ENCODE measurements around the gene TMA16. TPM values are rescaled to one million over a fixed set of nuclear protein-coding genes. Genes with fewer than 3 reads are reported as not detected.
A peak's percentile ranks its signal among the peaks of the same experiment; 100 is the strongest.

TMA16 gene
- total RNA-seq, 3 donors from 2014 or later (not counting 1 experiment from before 2014, with no cell fraction given), result 8.1 to 10.7 (median 9.1) TPM

DNA sequence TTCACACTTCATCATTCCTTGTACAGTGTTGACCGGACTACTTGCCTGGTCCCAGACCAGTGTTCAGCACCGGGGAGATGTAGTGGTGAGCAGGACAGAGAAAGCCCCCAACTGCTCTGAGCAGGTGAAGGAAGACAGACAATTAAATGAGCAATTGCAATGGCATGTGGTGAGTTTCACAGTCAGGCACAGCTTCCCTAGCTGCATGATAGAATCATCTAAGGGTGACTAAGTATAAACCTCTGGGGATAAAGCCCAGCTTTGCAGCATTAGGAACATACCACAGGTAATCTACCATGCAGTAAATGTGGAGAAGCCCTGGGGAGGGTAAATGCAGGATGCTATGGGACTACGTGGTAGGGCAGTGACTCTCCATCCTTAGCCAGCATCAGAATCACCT is 47.8 kb downstream of the TMA16 start:
- H3K27ac Mint-ChIP-seq, result no peak overlapping the region
- H3K4me1 Mint-ChIP-seq, result peaks cover 0 to 5% of the 10 kb centered on the region in 2 donors
- no peaks in the 10 kb centered on the region for H3K36me3 Mint-ChIP-seq
- DNase-seq (no peak), ATAC-seq (no peak)
- H3K36me3 ChIP-seq (ENCODE audit: control insufficient read depth, insufficient read depth, low read length), result no peaks in the 10 kb centered on the region
- intact Hi-C loops (cut with micrococcal nuclease), result loop anchor here (10.0 kb wide), 1 partner anchor 1047 kb away; no protein-coding TSS in a partner anchor
- H3K4me3 Mint-ChIP-seq, result no peak overlapping the region
- no peaks in the 10 kb centered on the region for H3K4me1 ChIP-seq (ENCODE audit: control insufficient read depth, insufficient read depth, low read length)
- H3K27me3 ChIP-seq (ENCODE audit: control insufficient read depth, insufficient read depth, low read length), result no peaks in the 10 kb centered on the region
- no peaks in the 10 kb centered on the region for H3K9me3 Mint-ChIP-seq
- no peaks in the 10 kb centered on the region for H3K27me3 Mint-ChIP-seq (ENCODE audit: low read depth in 2 of 2)
- WGBS (ENCODE audit: insufficient coverage), result 94% methylated on average over 3 of the region's 3 CpGs
- no peaks in the 10 kb centered on the region for H3K9me3 ChIP-seq (ENCODE audit: control insufficient read depth, insufficient read depth, low read length)
- TF ChIP-seq, protein P1, sequence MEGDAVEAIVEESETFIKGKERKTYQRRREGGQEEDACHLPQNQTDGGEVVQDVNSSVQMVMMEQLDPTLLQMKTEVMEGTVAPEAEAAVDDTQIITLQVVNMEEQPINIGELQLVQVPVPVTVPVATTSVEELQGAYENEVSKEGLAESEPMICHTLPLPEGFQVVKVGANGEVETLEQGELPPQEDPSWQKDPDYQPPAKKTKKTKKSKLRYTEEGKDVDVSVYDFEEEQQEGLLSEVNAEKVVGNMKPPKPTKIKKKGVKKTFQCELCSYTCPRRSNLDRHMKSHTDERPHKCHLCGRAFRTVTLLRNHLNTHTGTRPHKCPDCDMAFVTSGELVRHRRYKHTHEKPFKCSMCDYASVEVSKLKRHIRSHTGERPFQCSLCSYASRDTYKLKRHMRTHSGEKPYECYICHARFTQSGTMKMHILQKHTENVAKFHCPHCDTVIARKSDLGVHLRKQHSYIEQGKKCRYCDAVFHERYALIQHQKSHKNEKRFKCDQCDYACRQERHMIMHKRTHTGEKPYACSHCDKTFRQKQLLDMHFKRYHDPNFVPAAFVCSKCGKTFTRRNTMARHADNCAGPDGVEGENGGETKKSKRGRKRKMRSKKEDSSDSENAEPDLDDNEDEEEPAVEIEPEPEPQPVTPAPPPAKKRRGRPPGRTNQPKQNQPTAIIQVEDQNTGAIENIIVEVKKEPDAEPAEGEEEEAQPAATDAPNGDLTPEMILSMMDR (IDR thresholded peaks at IDR 0.05), result no peak
- no peak overlapping the region for H3K4me3 ChIP-seq (ENCODE audit: low read length)
- H3K27ac ChIP-seq (ENCODE audit: low read length), result no peak overlapping the region

DNA sequence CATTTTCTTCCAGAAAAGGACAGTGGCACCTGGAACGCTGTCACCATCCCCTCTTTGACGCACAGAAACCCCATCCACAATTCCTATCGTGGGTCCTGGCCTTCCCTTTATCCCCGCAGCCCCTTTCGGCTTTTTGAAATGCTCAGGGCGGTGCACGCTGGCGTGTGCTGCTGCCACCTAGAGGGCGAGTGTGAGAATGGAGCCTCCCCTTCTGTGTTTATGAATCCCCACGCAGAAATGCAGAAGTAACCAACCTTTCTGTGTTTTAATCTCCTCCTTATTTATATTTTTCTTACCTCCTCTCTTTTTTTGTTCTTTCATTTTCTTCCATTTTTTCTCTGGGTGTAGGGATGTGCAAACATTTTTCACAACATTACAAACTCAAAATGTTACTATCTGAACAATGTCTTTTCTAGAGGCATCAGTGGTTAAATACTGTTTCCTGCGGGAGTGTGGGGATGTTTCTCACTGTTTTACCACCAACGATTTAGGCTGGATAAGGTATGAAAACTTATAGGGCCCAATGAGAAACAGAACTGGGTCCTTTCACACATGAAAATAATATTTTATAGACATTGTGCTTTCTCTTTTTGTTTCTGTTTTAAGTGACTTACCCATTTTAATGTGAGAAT is 50.0 kb downstream of the TMA16 start:
- 2% methylated on average over 11 of the region's 12 CpGs for WGBS (ENCODE audit: insufficient coverage)
- H3K27ac Mint-ChIP-seq, result no peak overlapping the region
- peaks cover 0 to 5% of the 10 kb centered on the region in 2 donors for H3K4me1 Mint-ChIP-seq
- Histone ChIP-seq H3K4me1 (ENCODE audit: control insufficient read depth, insufficient read depth, low read length) (no peaks in the 10 kb centered on the region), H3K36me3 (ENCODE audit: control insufficient read depth, insufficient read depth, low read length) (no peaks in the 10 kb centered on the region), H3K27ac (ENCODE audit: low read length) (peak overlapping the region; percentile 67), H3K4me3 (ENCODE audit: low read length) (peak overlapping the region; percentile 14), H3K27me3 (ENCODE audit: control insufficient read depth, insufficient read depth, low read length) (no peaks in the 10 kb centered on the region), H3K9me3 (ENCODE audit: control insufficient read depth, insufficient read depth, low read length) (no peaks in the 10 kb centered on the region)
- no peaks in the 10 kb centered on the region for H3K9me3 Mint-ChIP-seq
- intact Hi-C loops (cut with micrococcal nuclease), result loop anchor here (1.0 to 10.0 kb wide), 4 partner anchors 50 to 1050 kb away; partner anchors contain the start of gene TMA16
- peak; percentile 50 to 81 for DNase-seq
- no peak overlapping the region for H3K4me3 Mint-ChIP-seq
- no peaks in the 10 kb centered on the region for H3K27me3 Mint-ChIP-seq (ENCODE audit: low read depth in 2 of 2)
- no peaks in the 10 kb centered on the region for H3K36me3 Mint-ChIP-seq
- peak; percentile 88 to 92 (median 90) for ATAC-seq
- TF ChIP-seq, protein P1 (IDR thresholded peaks at IDR 0.05), result peak; percentile 92

DNA sequence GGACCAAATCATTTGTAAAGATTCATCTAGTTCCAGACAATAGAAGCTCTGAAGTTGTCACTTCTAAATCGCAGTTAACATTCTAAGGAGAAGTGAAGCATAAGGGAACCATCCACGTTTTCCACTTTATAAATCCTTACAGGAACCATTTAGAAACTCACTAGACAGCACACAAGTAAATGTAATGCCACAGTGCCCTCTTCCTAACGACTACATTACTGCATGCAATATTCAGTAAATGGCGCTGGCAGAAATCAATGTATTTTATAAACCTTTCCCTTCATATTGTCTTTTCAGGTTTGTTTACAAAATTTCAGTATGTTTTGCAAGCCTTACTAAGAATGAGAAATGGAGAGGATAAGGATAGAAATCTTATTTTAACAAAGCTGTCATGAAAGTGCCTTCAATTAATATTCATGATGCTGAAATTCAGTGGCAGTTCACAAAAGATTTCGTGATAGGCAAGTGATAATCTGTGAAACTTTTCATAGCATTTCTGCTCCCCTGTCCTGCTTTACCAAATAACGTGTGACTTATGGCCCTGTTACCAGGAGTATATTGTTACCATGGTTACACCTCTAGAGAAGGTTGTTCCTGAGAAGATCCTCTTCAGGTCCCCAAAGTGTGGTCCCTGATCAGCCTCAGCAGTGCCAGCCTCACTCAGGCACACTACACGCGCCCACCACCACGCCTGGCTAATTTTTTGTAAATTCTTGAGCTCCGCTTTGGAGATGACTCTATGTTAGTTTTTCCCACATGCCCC is 54.2 kb downstream of the TMA16 start:
- Mint-ChIP-seq H3K36me3 (no peaks in the 10 kb centered on the region), H3K27me3 (ENCODE audit: low read depth in 2 of 2) (no peaks in the 10 kb centered on the region), H3K27ac (no peak overlapping the region), H3K4me1 (peaks cover 7 to 9% of the 10 kb centered on the region in 2 donors), H3K9me3 (no peaks in the 10 kb centered on the region), H3K4me3 (peak overlapping the region; percentile 25)
- H3K4me3 ChIP-seq (ENCODE audit: low read length), result no peak overlapping the region
- TF ChIP-seq, protein P1 (IDR thresholded peaks at IDR 0.05), result peak; percentile 72
- intact Hi-C loops (cut with micrococcal nuclease), result loop anchor here (1.0 to 10.0 kb wide), 2 partner anchors 64 to 1054 kb away; no protein-coding TSS in a partner anchor
- no peak overlapping the region for H3K27ac ChIP-seq (ENCODE audit: low read length)
- H3K27me3 ChIP-seq (ENCODE audit: control insufficient read depth, insufficient read depth, low read length), result no peaks in the 10 kb centered on the region
- peaks cover 8% of the 10 kb centered on the region for H3K4me1 ChIP-seq (ENCODE audit: control insufficient read depth, insufficient read depth, low read length)
- no peaks in the 10 kb centered on the region for H3K36me3 ChIP-seq (ENCODE audit: control insufficient read depth, insufficient read depth, low read length)
- peak; percentile 50 to 61 (median 51) for ATAC-seq
- H3K9me3 ChIP-seq (ENCODE audit: control insufficient read depth, insufficient read depth, low read length), result no peaks in the 10 kb centered on the region
- DNase-seq, result peak in 1 of 2 donors; percentile 73
- WGBS (ENCODE audit: insufficient coverage), result 53% methylated on average over 10 of the region's 10 CpGs
